Keratinocyte (primary cell): ENCODE measurements around the gene TBC1D19.

Experiments
- EZH2 ChIP-seq: IDR thresholded peaks from one replicate; pipeline ENCODE4 v1.6.1; 2012; ENCODE audit warnings: inconsistent platforms, mild to moderate bottlenecking, low read length, moderate library complexity
- TF ChIP-seq, protein P1 (sequence below), 3 experiments: IDR thresholded peaks in 1 of 3; conservative IDR thresholded peaks in 1 of 3; optimal IDR thresholded peaks in 1 of 3; 2 replicates in 2 of 3; 3 replicates in 1 of 3; pipeline versions ENCODE3 to v1.5.1; 2011; ENCODE audit warnings: low read length in 3 of 3, mild to moderate bottlenecking in 3 of 3, moderate library complexity in 2 of 3, control low read depth in 1 of 3, inconsistent platforms in 1 of 3; ENCODE audit not compliant: insufficient read depth in 2 of 3; ENCODE audit errors: extremely low read depth in 1 of 3

DNA sequence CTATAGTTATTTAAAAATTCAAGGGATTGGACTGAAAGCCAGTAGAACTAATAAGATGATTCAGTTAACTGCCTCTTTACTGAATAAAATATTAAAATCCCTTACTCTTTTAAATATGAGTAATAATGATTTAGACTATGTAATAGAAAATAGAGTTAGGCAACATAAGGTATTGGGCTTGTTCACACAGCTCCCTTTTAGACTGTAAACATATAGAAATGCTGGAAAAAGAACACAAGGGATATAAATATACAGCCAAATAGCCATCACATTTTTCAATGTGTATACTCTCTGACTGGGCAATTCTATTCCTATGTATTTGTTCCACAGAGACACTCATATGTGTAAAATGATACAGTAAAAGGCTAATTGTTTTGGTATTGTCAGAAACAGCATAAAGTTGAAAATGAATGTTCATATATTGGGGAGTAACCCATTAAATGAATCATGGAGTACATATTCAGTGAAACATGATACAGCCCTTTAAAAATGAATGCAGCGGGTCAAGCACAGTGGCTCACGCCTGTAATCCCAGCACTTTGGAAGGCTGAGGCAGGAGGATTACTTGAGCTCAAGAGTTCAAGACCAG is 129.8 kb downstream of the TBC1D19 start:
- TF ChIP-seq, protein P1, sequence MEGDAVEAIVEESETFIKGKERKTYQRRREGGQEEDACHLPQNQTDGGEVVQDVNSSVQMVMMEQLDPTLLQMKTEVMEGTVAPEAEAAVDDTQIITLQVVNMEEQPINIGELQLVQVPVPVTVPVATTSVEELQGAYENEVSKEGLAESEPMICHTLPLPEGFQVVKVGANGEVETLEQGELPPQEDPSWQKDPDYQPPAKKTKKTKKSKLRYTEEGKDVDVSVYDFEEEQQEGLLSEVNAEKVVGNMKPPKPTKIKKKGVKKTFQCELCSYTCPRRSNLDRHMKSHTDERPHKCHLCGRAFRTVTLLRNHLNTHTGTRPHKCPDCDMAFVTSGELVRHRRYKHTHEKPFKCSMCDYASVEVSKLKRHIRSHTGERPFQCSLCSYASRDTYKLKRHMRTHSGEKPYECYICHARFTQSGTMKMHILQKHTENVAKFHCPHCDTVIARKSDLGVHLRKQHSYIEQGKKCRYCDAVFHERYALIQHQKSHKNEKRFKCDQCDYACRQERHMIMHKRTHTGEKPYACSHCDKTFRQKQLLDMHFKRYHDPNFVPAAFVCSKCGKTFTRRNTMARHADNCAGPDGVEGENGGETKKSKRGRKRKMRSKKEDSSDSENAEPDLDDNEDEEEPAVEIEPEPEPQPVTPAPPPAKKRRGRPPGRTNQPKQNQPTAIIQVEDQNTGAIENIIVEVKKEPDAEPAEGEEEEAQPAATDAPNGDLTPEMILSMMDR (optimal IDR thresholded peaks at IDR 0.05 in 1 of 3, IDR thresholded peaks at IDR 0.05 in 1 of 3, conservative IDR thresholded peaks at IDR 0.05 in 1 of 3; ENCODE audit: extremely low read depth in 1 of 3, insufficient read depth in 2 of 3, low read length in 3 of 3): no peak
- no peak for TF ChIP-seq EZH2
